ENCODE results near the gene ZNF608.

GRCh38 chr5:124708086-124708485, 38.4 kb downstream of the ZNF608 start:
- TF ChIP-seq POLR2A (IDR thresholded peaks at IDR 0.05) (no peak), CTCF (IDR thresholded peaks at IDR 0.05) (no peak)

Measured in tibial nerve (tissue), 3 donors.